ES-I3 (cell line): ENCODE measurements around the gene SLC4A5.

Experiments used
- H3K36me3 ChIP-seq: 2 replicates; pipeline ENCODE4 v1.6.1; 2013; ENCODE audit warnings: mild to moderate bottlenecking, low read length, control low read depth, moderate library complexity; ENCODE audit not compliant: insufficient read depth
- H3K4me1 ChIP-seq: 2 replicates; pipeline ENCODE4 v1.6.1; 2013; ENCODE audit warnings: mild to moderate bottlenecking, control low read depth, low read length; ENCODE audit not compliant: insufficient read depth
- H3K9ac ChIP-seq: 2 replicates; pipeline ENCODE4 v1.6.1; 2013; ENCODE audit warnings: low read depth, mild to moderate bottlenecking, low read length, moderate library complexity
- H3K9me3 ChIP-seq: 2 replicates; pipeline ENCODE4 v1.6.1; 2013; ENCODE audit warnings: mild to moderate bottlenecking, low read length, moderate library complexity; ENCODE audit not compliant: control insufficient read depth, insufficient read depth

The SLC4A5 gene

GRCh38 chr2:74375838-74376237, 32.6 kb upstream of the SLC4A5 start:
- no peak overlapping the region for H3K9ac ChIP-seq
- H3K9me3 ChIP-seq = no peaks in the 10 kb centered on the region
- H3K36me3 ChIP-seq = peaks cover 6% of the 10 kb centered on the region; the same call in 1 of the 2 replicates
- peaks cover 24% of the 10 kb centered on the region for H3K4me1 ChIP-seq

DNA sequence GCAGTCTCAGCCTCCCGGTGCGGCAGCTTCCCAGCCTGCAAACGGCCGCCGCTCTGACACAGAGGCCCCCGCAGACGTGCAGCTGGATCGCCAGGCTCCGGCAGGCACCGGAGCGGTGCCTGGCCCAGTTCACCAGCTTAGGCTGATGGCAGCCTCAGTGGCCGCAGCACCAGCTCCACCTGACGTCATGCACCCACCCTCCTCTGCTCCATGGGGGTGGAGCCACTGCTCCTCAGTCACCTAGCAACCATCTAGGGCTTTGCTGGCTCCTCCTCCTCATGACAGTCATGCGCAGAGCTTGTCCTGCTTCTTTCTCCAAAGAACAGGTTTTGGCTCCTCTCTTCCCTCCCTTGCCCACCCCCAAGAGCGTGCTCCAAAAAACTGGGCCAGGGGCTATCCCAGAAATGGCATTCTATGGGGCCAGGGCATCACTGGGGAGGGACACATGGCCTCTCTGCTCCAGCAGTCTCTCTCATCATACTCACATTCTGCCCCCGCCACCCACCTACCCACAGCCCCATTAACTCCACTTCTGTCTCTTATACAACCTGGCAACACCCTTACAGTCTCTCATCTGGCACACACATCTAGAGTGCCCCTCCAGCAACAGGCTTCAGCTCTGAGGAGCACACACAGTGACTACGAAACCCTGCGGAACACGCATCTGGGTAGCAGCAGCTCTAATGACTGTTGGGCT, 31.4 kb upstream of the SLC4A5 start:
- H3K4me1 ChIP-seq = peaks cover 18% of the 10 kb centered on the region
- peaks cover 6% of the 10 kb centered on the region for H3K36me3 ChIP-seq
- H3K9me3 ChIP-seq = no peaks in the 10 kb centered on the region
- H3K9ac ChIP-seq = peak overlapping the region; percentile 41

- H3K36me3 ChIP-seq = peaks cover 6% of the 10 kb centered on the region
- peaks cover 18% of the 10 kb centered on the region for H3K4me1 ChIP-seq
- H3K9ac ChIP-seq = peak overlapping the region; percentile 41
- H3K9me3 ChIP-seq = no peaks in the 10 kb centered on the region
Measured at GRCh38 chr2:74373985-74374384, 30.8 kb upstream of the SLC4A5 start.

DNA sequence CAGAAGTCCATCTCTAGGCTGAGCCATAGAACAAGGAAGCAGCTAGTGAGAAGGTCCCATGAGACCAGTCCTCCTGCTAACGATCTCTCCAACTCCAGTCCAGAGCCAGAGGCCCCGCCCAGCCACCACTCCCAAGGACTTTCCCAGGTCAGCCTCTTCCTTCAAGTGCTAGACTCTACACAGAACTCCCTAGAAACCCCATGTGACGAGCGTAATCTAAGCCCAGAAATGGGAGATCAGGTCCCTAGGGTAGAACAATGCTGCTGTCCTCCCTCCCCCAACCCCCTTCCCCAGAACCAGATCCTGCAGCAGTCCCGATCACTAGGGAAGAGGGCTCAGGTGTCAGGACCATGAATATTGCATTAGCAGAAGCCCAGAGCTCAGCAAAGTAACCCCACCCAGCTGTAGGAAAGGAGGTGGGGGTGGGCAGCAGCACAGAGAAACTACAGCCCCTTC, 30.0 kb upstream of the SLC4A5 start:
- Histone ChIP-seq H3K36me3 (peaks cover 12% of the 10 kb centered on the region), H3K9ac (no peak overlapping the region; the same call in 1 of the 2 replicates), H3K9me3 (no peaks in the 10 kb centered on the region), H3K4me1 (peaks cover 15% of the 10 kb centered on the region)

- peaks cover 12% of the 10 kb centered on the region for H3K36me3 ChIP-seq
- H3K4me1 ChIP-seq = peaks cover 15% of the 10 kb centered on the region
Measured at GRCh38 chr2:74372674-74373073, 29.5 kb upstream of the SLC4A5 start.

GRCh38 chr2:74371421-74371820, 28.2 kb upstream of the SLC4A5 start:
- Histone ChIP-seq H3K9me3 (no peaks in the 10 kb centered on the region), H3K9ac (no peak overlapping the region), H3K4me1 (peaks cover 15% of the 10 kb centered on the region), H3K36me3 (peaks cover 17% of the 10 kb centered on the region)

More at GRCh38 chr2:74372674-74373073, 29.5 kb upstream of the SLC4A5 start:
- H3K9me3 ChIP-seq = no peaks in the 10 kb centered on the region
- H3K9ac ChIP-seq = no peak overlapping the region

GRCh38 chr2:74369976-74370375, 26.8 kb upstream of the SLC4A5 start:
- Histone ChIP-seq H3K4me1 (peaks cover 14% of the 10 kb centered on the region), H3K36me3 (peaks cover 17% of the 10 kb centered on the region), H3K9ac (no peak overlapping the region), H3K9me3 (no peaks in the 10 kb centered on the region)

DNA sequence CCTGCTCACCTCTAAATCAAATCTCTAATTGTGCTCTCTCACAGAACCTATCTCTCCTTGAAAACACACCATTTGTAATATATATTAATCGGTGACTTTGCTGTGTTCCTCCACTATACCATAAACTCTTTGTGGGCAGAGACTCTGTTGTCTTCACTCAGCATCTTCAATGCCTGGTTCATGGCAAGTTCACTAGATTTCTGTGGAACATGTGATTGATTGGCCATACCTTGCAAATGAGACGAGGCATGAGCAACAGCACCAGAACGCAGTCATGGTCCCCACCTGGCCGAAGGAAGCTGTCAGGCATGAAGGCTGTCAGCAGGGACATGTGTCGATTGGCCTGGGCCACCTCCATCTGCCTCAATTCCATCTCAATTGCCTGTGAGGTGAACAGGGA, 25.3 kb upstream of the SLC4A5 start:
- Histone ChIP-seq H3K9me3 (no peaks in the 10 kb centered on the region), H3K4me1 (peaks cover 7% of the 10 kb centered on the region), H3K36me3 (peaks cover 26% of the 10 kb centered on the region), H3K9ac (no peak overlapping the region)

DNA sequence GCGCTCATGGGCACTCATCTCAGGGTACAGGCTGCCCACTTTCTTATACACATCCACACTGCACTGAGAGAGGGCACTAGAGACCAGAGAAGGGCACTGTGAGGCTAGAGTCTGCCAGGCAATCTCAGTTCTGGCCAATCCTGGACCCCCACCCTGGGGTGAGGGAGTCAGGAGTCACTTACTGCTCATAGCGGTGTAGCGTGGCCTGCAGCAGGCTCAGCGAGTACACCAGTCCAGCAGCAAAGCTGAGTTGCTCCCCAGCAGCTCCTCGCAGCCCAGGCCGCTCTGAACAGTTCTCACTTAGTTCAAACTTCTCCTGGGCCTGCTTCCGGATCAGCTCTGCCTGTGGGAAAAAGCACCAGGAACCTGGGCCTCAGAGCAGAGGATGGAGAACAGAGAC, 24.6 kb upstream of the SLC4A5 start:
- Histone ChIP-seq H3K9me3 (no peaks in the 10 kb centered on the region), H3K4me1 (peaks cover under 1% of the 10 kb centered on the region; the same call in 1 of the 2 replicates), H3K9ac (no peak overlapping the region), H3K36me3 (peaks cover 29% of the 10 kb centered on the region)

DNA sequence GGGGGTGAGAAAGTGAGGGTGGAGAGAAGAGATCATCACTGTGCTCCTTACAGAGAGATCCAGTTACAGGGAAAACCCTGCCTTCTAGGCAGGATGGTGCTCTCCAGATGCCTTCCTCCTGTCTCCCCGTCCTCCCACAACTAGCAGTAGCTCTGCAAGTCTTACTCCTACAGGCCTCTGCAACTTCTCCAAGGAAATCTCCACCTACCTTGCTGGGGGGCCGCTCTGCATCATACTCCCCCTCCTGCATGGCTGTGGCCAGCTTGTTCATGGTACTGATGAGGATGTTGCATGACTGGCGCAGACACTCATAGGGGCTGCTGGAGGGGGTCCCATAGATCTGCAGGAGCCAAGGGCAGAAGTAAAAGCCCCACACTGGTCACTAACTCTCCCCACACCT, 22.8 kb upstream of the SLC4A5 start:
- no peaks in the 10 kb centered on the region for H3K4me1 ChIP-seq
- H3K9me3 ChIP-seq = no peaks in the 10 kb centered on the region
- peaks cover 30% of the 10 kb centered on the region for H3K36me3 ChIP-seq
- H3K9ac ChIP-seq = no peak overlapping the region

GRCh38 chr2:74364533-74365505, 21.6 kb upstream of the SLC4A5 start:
- H3K36me3 ChIP-seq = peaks cover 36% of the 10 kb centered on the region
- H3K9ac ChIP-seq = no peak overlapping the region
- no peaks in the 10 kb centered on the region for H3K9me3 ChIP-seq
- no peaks in the 10 kb centered on the region for H3K4me1 ChIP-seq

DNA sequence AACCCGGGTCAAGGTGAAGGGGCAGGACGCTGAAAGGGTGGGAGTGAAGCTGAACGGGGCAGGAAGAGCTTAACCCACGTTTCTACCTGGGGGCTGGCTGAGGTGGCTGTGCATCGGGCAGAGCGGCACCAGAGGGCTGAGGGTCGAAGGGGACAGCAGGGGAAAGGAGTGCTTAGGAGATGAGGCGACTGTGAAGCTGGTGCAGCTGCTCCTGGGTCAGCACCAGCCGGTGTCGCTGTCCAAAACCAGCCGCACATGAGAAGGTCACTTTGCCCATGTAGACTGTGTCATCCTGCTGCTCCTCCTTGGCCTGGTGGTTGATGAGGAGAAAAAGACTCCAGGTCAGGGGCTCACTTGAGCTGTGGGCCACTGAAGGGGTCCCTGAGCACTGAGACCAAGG, 18.1 kb upstream of the SLC4A5 start:
- H3K36me3 ChIP-seq = peaks cover 33% of the 10 kb centered on the region
- H3K4me1 ChIP-seq = no peaks in the 10 kb centered on the region; the same call in 1 of the 2 replicates
- no peak overlapping the region for H3K9ac ChIP-seq
- no peaks in the 10 kb centered on the region for H3K9me3 ChIP-seq

DNA sequence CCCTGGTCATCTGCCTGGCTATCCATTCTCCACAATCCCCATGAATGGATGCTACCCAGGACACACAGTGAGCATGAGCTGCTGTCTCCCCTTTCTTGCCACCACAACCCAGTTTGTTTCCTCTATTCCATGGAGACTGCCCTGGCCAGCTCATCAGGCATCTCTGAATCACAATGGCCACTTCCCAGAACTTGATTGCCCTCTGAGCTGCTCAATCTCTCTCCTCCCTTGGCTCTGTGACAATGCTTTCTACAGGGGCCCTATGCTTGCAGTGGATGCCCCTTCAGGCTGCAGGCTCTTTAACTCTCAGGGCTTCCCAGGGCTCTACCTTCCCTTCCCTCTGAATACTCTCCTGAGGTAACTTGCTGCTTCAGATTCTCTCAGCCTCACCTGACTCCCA, 14.4 kb upstream of the SLC4A5 start:
- no peak overlapping the region for H3K9ac ChIP-seq
- H3K36me3 ChIP-seq = peaks cover 20% of the 10 kb centered on the region
- H3K4me1 ChIP-seq = no peaks in the 10 kb centered on the region; the same call in 1 of the 2 replicates
- no peaks in the 10 kb centered on the region for H3K9me3 ChIP-seq

- Histone ChIP-seq H3K9ac (no peak overlapping the region), H3K36me3 (no peaks in the 10 kb centered on the region), H3K4me1 (no peaks in the 10 kb centered on the region), H3K9me3 (no peaks in the 10 kb centered on the region)
Measured at GRCh38 chr2:74349889-74350288, 6.7 kb upstream of the SLC4A5 start.
